ENCODE results near the gene PROSER1.

GRCh38 chr13:39023761-39024160 lies 14.1 kb downstream of the PROSER1 start:
- TF ChIP-seq SUZ12 (IDR thresholded peaks at IDR 0.05; ENCODE audit: extremely low read depth, insufficient read depth, insufficient read length) (no peak), YY1 (IDR thresholded peaks at IDR 0.05; ENCODE audit: insufficient read depth, insufficient read length) (no peak)
